Lower lobe of right lung (tissue), 2 donors: ENCODE results near the gene AGPAT3. TPM values are rescaled to one million over a fixed set of nuclear protein-coding genes. Genes with fewer than 3 reads are reported as not detected.

Experiments used
- ATAC-seq, 2 donors: fragments of 200-7000 bp; cut with Tn5 transposase; one replicate each; pipeline ENCODE4 v1.9.1; 2020 to 2022; ENCODE audit warnings: mild to moderate bottlenecking in 2 of 2, moderate library complexity in 2 of 2
- DNase-seq: peaks from one replicate; pipeline ENCODE4 v3.0.0-alpha.2; 2020
- H3K27ac ChIP-seq: fragments of 200-600 bp; one replicate; pipeline ENCODE4 v1.8.0; 2022
- H3K27me3 ChIP-seq: fragments of 200-600 bp; one replicate; pipeline ENCODE4 v1.8.0; 2022; ENCODE audit warnings: low read depth
- H3K36me3 ChIP-seq: fragments of 200-600 bp; one replicate; pipeline ENCODE4 v1.8.0; 2022; ENCODE audit warnings: mild to moderate bottlenecking
- H3K4me1 ChIP-seq: fragments of 200-600 bp; one replicate; pipeline ENCODE4 v1.8.0; 2022
- H3K4me3 ChIP-seq: fragments of 200-600 bp; one replicate; pipeline ENCODE4 v1.8.0; 2022; ENCODE audit warnings: mild to moderate bottlenecking
- H3K9me3 ChIP-seq: fragments of 200-600 bp; one replicate; pipeline ENCODE4 v1.8.0; 2022
- CTCF ChIP-seq: fragments of 200-600 bp; IDR thresholded peaks from one replicate; pipeline ENCODE4 v1.8.0; 2022; ENCODE audit warnings: antibody characterized with exemption, mild to moderate bottlenecking
- intact Hi-C: fragments of 100-400 bp; cut with DNase I; formaldehyde crosslinking; loops from one replicate; pipeline ENCODE4 v1.11.0; 2022
- total RNA-seq: library from RNA; stranded (reverse); fragmentation: NEBNext Ultra II Directional; extraction: Animal tissue kit (Norgen Biotek cat#: 25700); gene quantifications from one replicate; pipeline ENCODE4 v1.2.1, GENCODE V29; 2021
- donor health status: DM: no; HTN: yes; CAD: no; lungs with severe emphysema.

The AGPAT3 gene
- total RNA-seq, 1 donor from 2014 or later: 83.3 TPM

GRCh38 chr21:43861706-43862105, 3.3 kb upstream of the AGPAT3 start:
- no peak for DNase-seq
- no peak for ATAC-seq
- Histone ChIP-seq H3K36me3 (no peaks in the 10 kb centered on the region), H3K4me3 (no peak overlapping the region), H3K27ac (no peak overlapping the region), H3K27me3 (no peaks in the 10 kb centered on the region), H3K9me3 (no peaks in the 10 kb centered on the region), H3K4me1 (peaks cover 17% of the 10 kb centered on the region)
- no peak for TF ChIP-seq CTCF
- intact Hi-C loops: no loop called here

GRCh38 chr21:43864313-43864961, 586 bp upstream of the AGPAT3 start:
- Histone ChIP-seq H3K27ac (peak overlapping the region; percentile 88), H3K36me3 (peaks cover 4% of the 10 kb centered on the region), H3K9me3 (no peaks in the 10 kb centered on the region), H3K27me3 (no peaks in the 10 kb centered on the region), H3K4me3 (peak overlapping the region; percentile 74), H3K4me1 (peaks cover 39% of the 10 kb centered on the region)
- DNase-seq (peak; percentile 79), ATAC-seq (peak; percentile 81 to 86)
- intact Hi-C loops: no loop called here
- no peak for TF ChIP-seq CTCF

GRCh38 chr21:43865540-43866259, 677 bp downstream of the AGPAT3 start:
- H3K4me1 ChIP-seq: peaks cover 39% of the 10 kb centered on the region
- intact Hi-C loops: no loop called here
- peak overlapping the region; percentile 85 for H3K4me3 ChIP-seq
- peak; percentile 69 to 71 for ATAC-seq
- no peaks in the 10 kb centered on the region for H3K27me3 ChIP-seq
- H3K27ac ChIP-seq: peak overlapping the region; percentile 84
- H3K9me3 ChIP-seq: no peaks in the 10 kb centered on the region
- peaks cover 11% of the 10 kb centered on the region for H3K36me3 ChIP-seq
- TF ChIP-seq CTCF: no peak
- DNase-seq: peak; percentile 77

- H3K36me3 ChIP-seq: peaks cover 11% of the 10 kb centered on the region
- intact Hi-C loops: no loop called here
- H3K4me1 ChIP-seq: peaks cover 39% of the 10 kb centered on the region
- peak overlapping the region; percentile 85 for H3K4me3 ChIP-seq
- no peak for TF ChIP-seq CTCF
- ATAC-seq: peak; percentile 14 to 50
- no peaks in the 10 kb centered on the region for H3K9me3 ChIP-seq
- H3K27me3 ChIP-seq: no peaks in the 10 kb centered on the region
- H3K27ac ChIP-seq: peak overlapping the region; percentile 84
- no peak for DNase-seq
Measured at GRCh38 chr21:43866260-43866629, 1.2 kb downstream of the AGPAT3 start.

- ATAC-seq: peak; percentile 59 to 62
- Histone ChIP-seq H3K27ac (peak overlapping the region; percentile 84), H3K27me3 (no peaks in the 10 kb centered on the region), H3K4me3 (peak overlapping the region; percentile 85), H3K36me3 (peaks cover 11% of the 10 kb centered on the region), H3K9me3 (no peaks in the 10 kb centered on the region), H3K4me1 (peaks cover 39% of the 10 kb centered on the region)
- TF ChIP-seq CTCF: no peak
- no peak for DNase-seq
- intact Hi-C loops: no loop called here
Measured at GRCh38 chr21:43866659-43867331, 1.8 kb downstream of the AGPAT3 start.
